ENCODE results near the gene PALS2. TPM values are rescaled to one million over a fixed set of nuclear protein-coding genes. Genes with fewer than 3 reads are reported as not detected.

The PALS2 gene
- total RNA-seq, 2 donors from 2014 or later, result 13.3 to 20.4 TPM

DNA sequence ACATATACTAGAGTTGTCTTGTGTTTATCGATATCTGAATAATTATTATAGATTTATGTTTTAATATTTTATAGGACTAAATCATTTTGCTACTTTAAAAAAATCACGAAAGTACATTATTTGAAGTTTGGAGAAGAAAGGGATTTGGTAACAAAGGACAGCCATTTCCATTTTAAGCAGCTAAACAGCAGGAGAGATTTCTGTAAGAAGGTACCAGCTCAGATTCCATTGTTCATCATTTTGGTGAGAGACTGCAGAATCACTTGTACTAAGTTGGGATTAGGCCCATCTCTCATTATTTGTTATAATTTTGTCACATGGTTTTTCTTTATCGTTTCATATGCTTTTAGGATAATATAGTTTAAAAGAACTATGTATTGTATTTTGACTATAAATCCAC is 46.7 kb downstream of the PALS2 start:
- Histone ChIP-seq H3K4me1 (replicated peaks) (no peaks in the 10 kb centered on the region), H3K9me3 (no peaks in the 10 kb centered on the region), H3K27ac (no peak overlapping the region), H3K36me3 (no peaks in the 10 kb centered on the region), H3K27me3 (replicated peaks; ENCODE audit: insufficient read depth) (no peaks in the 10 kb centered on the region), H3K4me3 (no peak overlapping the region)
- WGBS, result 87% methylated on average over 3 of the region's 3 CpGs
- intact Hi-C loops (cut with DNase I), result no loop called here
- no peak for DNase-seq (ENCODE audit: low spot score)
- TF ChIP-seq POLR2A (IDR thresholded peaks at IDR 0.05) (no peak), CTCF (IDR thresholded peaks at IDR 0.05) (no peak), POLR2AphosphoS5 (IDR thresholded peaks at IDR 0.05) (no peak)

DNA sequence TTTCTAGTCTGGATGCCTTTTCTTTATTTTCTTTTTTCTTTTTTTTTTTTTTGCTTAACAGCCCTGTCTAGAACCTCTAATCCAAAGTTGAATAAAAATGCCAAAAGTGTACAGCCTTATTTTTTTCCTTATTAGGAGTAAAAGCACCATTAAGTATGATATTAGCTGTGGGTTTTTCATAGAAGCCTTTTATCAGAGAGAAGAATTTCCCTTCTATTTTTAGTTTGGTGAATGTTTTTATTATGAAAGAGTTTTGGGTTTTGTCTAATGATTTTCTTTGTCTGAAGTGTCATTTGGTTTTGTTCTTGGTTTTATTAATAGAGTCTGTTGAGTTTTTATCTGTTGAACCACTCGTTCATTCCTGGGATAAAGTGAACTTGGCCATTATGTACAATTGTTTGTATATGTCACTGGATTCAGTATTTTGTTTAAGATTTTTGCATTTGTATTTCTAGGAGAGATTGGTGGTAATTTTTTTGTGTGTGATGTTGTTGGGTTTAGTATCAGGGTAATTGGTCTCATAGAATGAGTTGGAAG is 49.5 kb downstream of the PALS2 start:
- Histone ChIP-seq H3K36me3 (no peaks in the 10 kb centered on the region), H3K4me3 (no peak overlapping the region), H3K27ac (no peak overlapping the region), H3K27me3 (replicated peaks; ENCODE audit: insufficient read depth) (no peaks in the 10 kb centered on the region), H3K4me1 (replicated peaks) (no peaks in the 10 kb centered on the region), H3K9me3 (no peaks in the 10 kb centered on the region)
- WGBS, result 64% methylated on average over 1 of the region's 1 CpG
- no peak for TF ChIP-seq POLR2A (IDR thresholded peaks at IDR 0.05)
- no peak for TF ChIP-seq CTCF (IDR thresholded peaks at IDR 0.05)
- TF ChIP-seq POLR2AphosphoS5 (IDR thresholded peaks at IDR 0.05), result no peak
- intact Hi-C loops (cut with DNase I), result no loop called here
- no peak for DNase-seq (ENCODE audit: low spot score)

Small RNA genes within 50 kb of the gene (small RNA-seq; reads per million reads assigned to genes)
- 0 reads per million in 2 donors for gene RNU6-1103P
- 0 reads per million in 2 donors for gene SUMO2P14

Other genes with a start within 250 kb of the PALS2 start
- gene GSDME, start 184.0 kb downstream of the PALS2 start, total RNA-seq, result 10 to 100 TPM in 1 of 2 donors, 1 to 10 TPM in 1; 4.2 to 39.3 TPM

All from prostate gland (tissue), 2 donors.